ENCODE data around the gene COX19. TPM values are rescaled to one million over a fixed set of nuclear protein-coding genes. Genes with fewer than 3 reads are reported as not detected.

COX19 gene
- total and polyA plus RNA-seq, 2 of the 13 experiments (the other 11 are each of a cell fraction or from before 2014, with no cell fraction given): 11.5 to 21.7 TPM

- TF ChIP-seq, protein P1, sequence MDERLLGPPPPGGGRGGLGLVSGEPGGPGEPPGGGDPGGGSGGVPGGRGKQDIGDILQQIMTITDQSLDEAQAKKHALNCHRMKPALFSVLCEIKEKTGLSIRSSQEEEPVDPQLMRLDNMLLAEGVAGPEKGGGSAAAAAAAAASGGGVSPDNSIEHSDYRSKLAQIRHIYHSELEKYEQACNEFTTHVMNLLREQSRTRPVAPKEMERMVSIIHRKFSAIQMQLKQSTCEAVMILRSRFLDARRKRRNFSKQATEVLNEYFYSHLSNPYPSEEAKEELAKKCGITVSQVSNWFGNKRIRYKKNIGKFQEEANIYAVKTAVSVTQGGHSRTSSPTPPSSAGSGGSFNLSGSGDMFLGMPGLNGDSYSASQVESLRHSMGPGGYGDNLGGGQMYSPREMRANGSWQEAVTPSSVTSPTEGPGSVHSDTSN (CRISPR knock-in tag; IDR thresholded peaks at IDR 0.05): 0 out of 2 replicates have a peak, but pooled peaks have one; percentile 9
- no peak for TF ChIP-seq CENPX (CRISPR knock-in tag; IDR thresholded peaks at IDR 0.05)
- TF ChIP-seq ZNF138 (CRISPR knock-in tag; IDR thresholded peaks at IDR 0.05; ENCODE audit: low read depth): 0 out of 2 replicates have a peak, but pooled peaks have one; percentile 24
- peak; percentile 28 for TF ChIP-seq AGO2 (optimal IDR thresholded peaks at IDR 0.05; ENCODE audit: low read depth, low read length)
- TF ChIP-seq KDM2A (CRISPR knock-in tag; IDR thresholded peaks at IDR 0.05; ENCODE audit: borderline replicate concordance, low read depth): peak; percentile 73
- TF ChIP-seq POLR2AphosphoS5 (IDR thresholded peaks at IDR 0.05; ENCODE audit: low read depth, low read length): peak; percentile 3; the same call in 1 of the 2 replicates
- no peak for TF ChIP-seq BCL3 (CRISPR knock-in tag; IDR thresholded peaks at IDR 0.05)
- peak; percentile 85 for TF ChIP-seq HNRNPL (IDR thresholded peaks at IDR 0.05; ENCODE audit: low read depth, low read length)
- TF ChIP-seq ZNF589 (CRISPR knock-in tag; conservative IDR thresholded peaks at IDR 0.05): peak; percentile 63; the same call in 1 of the 2 replicates
- peak; percentile 19; the same call in 1 of the 2 replicates for TF ChIP-seq SOX13 (IDR thresholded peaks at IDR 0.05)
- no peak; a peak in 1 of 4 replicates for TF ChIP-seq SOX13 (CRISPR knock-in tag; conservative IDR thresholded peaks at IDR 0.05 in 1 of 2, IDR thresholded peaks at IDR 0.05 in 1 of 2)
- TF ChIP-seq AGO1 (IDR thresholded peaks at IDR 0.05; ENCODE audit: low read depth, low read length, poor library complexity, severe bottlenecking): peak; percentile 74
- TF ChIP-seq POLR2G (IDR thresholded peaks at IDR 0.05; ENCODE audit: low read depth, low read length): peak; percentile 3
- peak; percentile 21; the same call in 1 of the 2 replicates for TF ChIP-seq KAT8 (CRISPR knock-in tag; IDR thresholded peaks at IDR 0.05)
- TF ChIP-seq, protein P2, sequence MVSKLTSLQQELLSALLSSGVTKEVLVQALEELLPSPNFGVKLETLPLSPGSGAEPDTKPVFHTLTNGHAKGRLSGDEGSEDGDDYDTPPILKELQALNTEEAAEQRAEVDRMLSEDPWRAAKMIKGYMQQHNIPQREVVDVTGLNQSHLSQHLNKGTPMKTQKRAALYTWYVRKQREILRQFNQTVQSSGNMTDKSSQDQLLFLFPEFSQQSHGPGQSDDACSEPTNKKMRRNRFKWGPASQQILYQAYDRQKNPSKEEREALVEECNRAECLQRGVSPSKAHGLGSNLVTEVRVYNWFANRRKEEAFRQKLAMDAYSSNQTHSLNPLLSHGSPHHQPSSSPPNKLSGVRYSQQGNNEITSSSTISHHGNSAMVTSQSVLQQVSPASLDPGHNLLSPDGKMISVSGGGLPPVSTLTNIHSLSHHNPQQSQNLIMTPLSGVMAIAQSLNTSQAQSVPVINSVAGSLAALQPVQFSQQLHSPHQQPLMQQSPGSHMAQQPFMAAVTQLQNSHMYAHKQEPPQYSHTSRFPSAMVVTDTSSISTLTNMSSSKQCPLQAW (CRISPR knock-in tag; IDR thresholded peaks at IDR 0.05): peak; percentile 48; the same call in 1 of the 2 replicates
- peak; percentile 87 for TF ChIP-seq RBM22 (optimal IDR thresholded peaks at IDR 0.05; ENCODE audit: low read length)
- peak; percentile 6; the same call in 1 of the 2 replicates for TF ChIP-seq ZNF687 (CRISPR knock-in tag; IDR thresholded peaks at IDR 0.05)
- TF ChIP-seq FOXA3 (CRISPR knock-in tag; IDR thresholded peaks at IDR 0.05): 0 out of 2 replicates have a peak, but pooled peaks have one; percentile 16
- TF ChIP-seq ZFX (CRISPR knock-in tag; IDR thresholded peaks at IDR 0.05; ENCODE audit: low read depth): peak; percentile 19; the same call in 1 of the 2 replicates
- TF ChIP-seq SP5 (CRISPR knock-in tag; IDR thresholded peaks at IDR 0.05; ENCODE audit: borderline replicate concordance, low read depth): 0 out of 2 replicates have a peak, but pooled peaks have one; percentile 6
- TF ChIP-seq NKX3-1 (CRISPR knock-in tag; IDR thresholded peaks at IDR 0.05): peak; percentile 41; the same call in 1 of the 2 replicates
Measured at GRCh38 chr7:990933-991728, 15.8 kb upstream of the COX19 start (continued).
